GM19099 (cell line): ENCODE data around the gene SMIM3.
"Not testable (repeated sequence)": the region's sequence is repeated elsewhere in the genome, so short reads cannot be mapped to it uniquely, and the experiment has no call there.

Experiments used
- POLR2A ChIP-seq: IDR thresholded peaks from 3 replicates; pipeline ENCODE4 v1.6.1; 2011; ENCODE audit warnings: low read depth; ENCODE audit not compliant: insufficient read length; ENCODE audit errors: extremely low read depth

Gene SMIM3

GRCh38 chr5:150815010-150815409 lies 36.5 kb downstream of the SMIM3 start:
- no peak for TF ChIP-seq POLR2A

- no peak for TF ChIP-seq POLR2A
Observed at GRCh38 chr5:150816946-150817345, 38.4 kb downstream of the SMIM3 start.

- no peak for TF ChIP-seq POLR2A
Observed at GRCh38 chr5:150829744-150830143, 51.2 kb downstream of the SMIM3 start.

- TF ChIP-seq POLR2A: no peak
Observed at GRCh38 chr5:150836064-150836463, 57.5 kb downstream of the SMIM3 start.

- no peak for TF ChIP-seq POLR2A
Observed at GRCh38 chr5:150836703-150837102, 58.1 kb downstream of the SMIM3 start.

- TF ChIP-seq POLR2A: not testable (repeated sequence)
Observed at GRCh38 chr5:150846308-150846653, 67.7 kb downstream of the SMIM3 start, which contains the start of gene IRGM. IRGM (plus strand) TSS chr5:150846521; CDS start chr5:150848124, 1,603 bp downstream.
